ENCODE results near the gene NCDN.
"Not testable (repeated sequence)": the region's sequence is repeated elsewhere in the genome, so short reads cannot be mapped to it uniquely, and the experiment has no call there.

Gene NCDN

DNA sequence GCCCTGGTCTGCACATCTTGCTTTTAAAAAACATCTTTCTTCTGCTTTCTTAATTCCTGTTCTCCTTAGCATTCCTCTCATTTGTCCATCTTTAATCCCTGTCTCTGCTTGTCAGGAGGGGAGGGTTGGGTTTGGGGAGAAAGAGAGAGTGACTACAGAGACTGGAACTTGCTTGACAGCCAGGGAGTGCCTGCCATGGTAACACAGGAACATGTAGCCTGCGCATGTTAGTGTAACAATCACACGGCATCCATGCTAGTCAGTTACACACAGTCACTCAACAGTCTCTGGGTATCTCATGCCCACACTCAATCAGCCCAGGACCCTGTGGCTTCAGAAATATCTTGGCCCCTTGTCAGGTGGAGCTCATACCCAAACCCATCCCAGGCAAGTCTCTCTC is 14.7 kb downstream of the NCDN start:
- FAIRE-seq = no peak

DNA sequence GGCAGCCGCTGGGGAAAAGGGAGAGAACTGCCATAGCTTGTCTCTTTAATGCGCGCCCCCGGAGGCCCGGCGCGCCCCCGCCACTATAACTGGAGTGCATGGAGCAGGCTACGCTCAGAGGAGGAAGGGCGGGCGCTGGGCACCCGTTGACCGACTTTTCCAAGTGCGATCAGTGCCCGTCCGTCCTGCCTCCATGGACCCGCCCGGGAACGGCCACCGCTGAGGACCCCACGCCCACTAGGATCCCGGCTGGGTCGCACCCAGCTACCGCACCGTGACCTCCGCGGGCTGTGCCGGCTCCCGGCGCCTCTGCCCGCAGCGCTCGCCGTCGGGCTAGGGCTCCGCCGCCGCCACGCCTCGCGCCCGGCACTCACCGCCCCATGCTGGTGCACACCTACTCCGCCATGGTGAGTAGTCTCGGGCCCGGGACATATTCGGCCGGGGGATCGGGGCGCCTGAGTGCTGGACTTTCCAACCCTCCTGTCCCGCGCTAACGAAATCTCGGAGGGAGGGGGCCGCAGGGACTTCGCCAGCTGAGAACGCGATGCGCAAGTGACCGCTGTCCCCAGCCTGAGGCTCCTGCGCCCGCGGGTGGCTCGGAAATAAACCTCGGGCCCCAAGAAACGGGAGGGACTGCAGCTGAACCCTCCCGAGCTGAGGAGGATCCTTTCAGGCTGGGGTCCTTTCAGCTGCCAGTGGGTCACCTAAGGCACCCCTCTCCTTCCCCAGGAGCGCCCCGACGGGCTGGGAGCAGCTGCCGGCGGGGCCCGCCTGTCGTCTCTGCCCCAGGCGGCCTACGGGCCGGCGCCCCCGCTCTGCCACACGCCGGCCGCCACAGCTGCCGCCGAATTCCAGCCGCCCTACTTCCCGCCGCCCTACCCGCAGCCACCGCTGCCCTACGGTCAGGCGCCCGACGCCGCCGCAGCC is 15.9 kb downstream of the NCDN start, which contains the start of gene TFAP2E:
Gene TFAP2E (plus strand): TSS at position 117 of the 927 bp plus-strand sequence. CDS start 264 bp downstream, at position 381.
- no peak for FAIRE-seq

DNA sequence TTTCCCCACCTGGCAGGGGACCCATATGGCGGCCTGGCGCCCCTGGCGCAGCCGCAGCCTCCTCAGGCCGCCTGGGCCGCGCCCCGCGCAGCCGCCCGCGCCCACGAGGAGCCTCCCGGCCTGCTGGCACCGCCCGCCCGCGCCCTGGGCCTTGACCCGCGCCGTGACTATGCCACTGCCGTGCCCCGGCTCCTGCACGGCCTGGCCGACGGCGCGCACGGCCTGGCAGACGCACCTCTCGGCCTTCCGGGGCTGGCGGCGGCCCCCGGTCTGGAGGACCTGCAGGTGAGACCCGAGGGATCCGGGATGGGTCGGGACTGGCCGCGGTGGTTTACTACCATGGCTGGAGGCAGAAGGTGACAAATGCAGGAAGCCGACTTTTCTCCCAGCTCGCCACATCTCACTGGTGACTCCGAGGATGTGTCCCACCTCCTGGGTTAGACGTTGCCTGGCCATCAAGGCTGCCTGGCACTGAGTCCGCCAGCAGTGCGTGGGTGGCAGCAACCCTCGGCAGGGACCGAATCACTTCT is 16.6 kb downstream of the NCDN start:
- FAIRE-seq = no peak

DNA sequence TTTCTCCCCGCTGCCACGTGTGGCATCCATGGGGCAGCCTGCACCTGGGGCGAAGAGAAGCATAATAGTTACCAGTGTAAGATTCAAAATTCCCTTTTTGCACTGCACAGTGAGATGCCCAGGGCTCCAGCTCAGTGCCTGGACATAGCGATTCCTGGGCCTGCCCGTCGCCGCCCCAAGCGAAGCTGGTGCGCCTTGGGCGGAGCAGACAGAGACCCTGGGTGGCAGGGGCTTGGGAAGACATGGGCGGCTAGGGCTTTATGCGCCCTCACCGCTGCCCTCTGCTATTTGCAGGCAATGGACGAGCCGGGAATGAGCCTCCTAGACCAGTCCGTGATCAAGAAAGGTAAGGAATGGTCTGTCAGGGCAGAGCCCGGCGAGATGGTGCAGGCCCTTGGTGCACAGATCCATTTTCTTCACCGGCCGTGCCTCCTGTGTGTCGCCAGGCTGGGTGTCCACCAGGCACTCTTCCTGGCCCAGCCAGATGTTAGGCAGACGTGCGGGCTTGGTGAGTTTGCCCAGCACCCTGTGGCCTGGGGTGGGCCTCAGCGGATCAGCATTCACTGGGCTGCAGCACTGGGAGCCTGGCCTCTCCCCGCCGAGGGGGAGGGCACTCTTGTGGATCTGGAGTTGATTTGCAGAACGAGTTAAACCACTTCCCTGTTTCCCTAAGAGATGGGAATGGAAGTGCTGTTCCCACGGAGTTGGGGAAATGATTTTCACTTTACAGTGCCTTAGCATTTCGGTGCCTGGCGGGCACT is 17.2 kb downstream of the NCDN start:
- FAIRE-seq = no peak

DNA sequence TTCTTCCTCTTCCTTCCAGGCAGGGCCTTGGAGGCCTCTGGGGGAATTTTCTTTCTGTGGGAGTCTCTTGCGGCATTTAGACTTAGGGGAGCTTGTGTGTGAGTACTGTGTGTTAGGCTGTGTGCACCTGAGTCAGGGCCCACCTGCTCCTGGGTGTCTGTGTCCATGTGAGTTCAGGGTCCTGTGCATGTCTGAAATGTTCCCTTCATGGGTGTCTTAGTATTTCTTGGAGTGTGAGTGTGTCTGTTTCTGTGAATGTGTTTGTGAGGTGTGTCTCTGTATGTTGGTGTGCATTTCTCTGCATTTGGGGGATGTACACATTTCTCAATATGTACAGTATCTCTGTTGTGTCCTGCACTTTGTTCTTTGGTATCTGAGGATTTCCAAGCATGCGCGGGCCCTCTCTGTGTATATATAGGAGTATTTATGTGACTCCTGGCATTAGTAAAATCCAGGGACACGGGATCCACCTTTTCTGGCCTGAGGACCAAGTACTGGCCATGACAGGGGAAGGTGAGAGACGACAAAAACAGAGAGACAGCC is 17.9 kb downstream of the NCDN start:
- FAIRE-seq = no peak

DNA sequence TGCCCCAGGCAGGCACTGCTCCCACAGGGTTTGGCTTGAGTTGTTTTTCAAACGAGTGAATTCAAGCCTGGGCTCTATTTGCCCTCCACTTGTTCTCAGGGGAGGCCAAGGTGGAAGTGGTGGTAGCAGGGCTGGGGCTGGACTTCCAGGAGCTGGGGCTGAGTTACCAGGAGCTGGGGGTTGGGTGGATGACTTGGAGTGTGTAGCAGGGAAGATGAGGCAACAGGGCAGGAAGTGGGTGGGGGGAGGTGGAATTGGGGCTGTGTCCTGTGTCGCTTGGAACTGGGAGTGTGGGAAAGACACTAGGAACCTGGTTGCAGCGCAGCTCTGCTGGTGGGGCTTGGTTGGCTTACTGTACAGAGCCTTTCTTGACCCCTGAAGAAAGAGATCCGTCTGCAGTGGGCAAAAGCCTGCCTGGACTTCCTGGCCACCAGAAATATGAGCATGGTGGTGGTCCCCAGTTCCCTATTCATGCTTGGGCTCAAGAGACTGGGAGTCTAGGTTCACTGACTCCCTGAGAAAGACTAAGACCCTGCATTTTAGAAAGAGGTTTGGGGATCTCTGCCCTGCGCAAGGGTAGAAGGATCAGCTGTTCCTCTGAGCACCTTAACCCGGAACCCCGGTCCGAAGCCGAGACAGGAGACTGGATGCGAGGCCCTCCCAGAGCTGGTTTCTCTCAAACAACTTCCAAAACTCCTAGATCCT is 18.6 kb downstream of the NCDN start:
- no peak for FAIRE-seq

DNA sequence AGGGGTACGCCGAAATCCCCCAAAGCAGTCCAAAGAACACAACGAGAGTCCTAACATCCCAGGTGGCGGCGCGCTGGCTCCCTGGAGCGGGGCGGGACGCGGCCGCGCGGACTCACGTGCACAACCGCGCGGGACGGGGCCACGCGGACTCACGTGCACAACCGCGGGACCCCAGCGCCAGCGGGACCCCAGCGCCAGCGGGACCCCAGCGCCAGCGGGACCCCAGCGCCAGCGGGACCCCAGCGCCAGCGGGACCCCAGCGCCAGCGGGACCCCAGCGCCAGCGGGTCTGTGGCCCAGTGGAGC is 19.1 kb downstream of the NCDN start:
- not testable (repeated sequence) for FAIRE-seq

DNA sequence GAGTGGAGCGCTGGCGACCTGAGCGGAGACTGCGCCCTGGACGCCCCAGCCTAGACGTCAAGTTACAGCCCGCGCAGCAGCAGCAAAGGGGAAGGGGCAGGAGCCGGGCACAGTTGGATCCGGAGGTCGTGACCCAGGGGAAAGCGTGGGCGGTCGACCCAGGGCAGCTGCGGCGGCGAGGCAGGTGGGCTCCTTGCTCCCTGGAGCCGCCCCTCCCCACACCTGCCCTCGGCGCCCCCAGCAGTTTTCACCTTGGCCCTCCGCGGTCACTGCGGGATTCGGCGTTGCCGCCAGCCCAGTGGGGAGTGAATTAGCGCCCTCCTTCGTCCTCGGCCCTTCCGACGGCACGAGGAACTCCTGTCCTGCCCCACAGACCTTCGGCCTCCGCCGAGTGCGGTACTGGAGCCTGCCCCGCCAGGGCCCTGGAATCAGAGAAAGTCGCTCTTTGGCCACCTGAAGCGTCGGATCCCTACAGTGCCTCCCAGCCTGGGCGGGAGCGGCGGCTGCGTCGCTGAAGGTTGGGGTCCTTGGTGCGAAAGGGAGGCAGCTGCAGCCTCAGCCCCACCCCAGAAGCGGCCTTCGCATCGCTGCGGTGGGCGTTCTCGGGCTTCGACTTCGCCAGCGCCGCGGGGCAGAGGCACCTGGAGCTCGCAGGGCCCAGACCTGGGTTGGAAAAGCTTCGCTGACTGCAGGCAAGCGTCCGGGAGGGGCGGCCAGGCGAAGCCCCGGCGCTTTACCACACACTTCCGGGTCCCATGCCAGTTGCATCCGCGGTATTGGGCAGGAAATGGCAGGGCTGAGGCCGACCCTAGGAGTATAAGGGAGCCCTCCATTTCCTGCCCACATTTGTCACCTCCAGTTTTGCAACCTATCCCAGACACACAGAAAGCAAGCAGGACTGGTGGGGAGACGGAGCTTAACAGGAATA is 19.7 kb downstream of the NCDN start:
- no peak for FAIRE-seq

DNA sequence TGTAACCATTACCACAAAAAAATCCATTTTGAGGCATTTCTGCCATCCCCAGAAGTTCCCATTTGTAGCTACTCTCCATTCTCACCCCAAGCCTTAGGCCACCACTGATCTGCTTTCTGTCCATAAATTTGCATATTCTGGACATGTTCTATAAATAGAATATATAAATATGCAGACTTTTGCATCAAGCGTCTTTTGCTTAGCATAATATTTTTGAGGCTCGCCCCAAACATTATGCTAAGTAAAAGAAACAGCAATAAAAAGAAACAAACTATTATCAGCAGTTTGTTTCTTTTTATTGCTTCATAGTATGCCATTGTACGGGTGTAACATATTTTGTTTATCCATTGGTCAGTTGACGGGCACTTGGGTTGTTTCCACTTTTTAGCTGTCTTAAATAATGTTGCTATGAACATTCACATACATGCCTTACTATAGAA is 23.4 kb downstream of the NCDN start:
- no peak for FAIRE-seq

DNA sequence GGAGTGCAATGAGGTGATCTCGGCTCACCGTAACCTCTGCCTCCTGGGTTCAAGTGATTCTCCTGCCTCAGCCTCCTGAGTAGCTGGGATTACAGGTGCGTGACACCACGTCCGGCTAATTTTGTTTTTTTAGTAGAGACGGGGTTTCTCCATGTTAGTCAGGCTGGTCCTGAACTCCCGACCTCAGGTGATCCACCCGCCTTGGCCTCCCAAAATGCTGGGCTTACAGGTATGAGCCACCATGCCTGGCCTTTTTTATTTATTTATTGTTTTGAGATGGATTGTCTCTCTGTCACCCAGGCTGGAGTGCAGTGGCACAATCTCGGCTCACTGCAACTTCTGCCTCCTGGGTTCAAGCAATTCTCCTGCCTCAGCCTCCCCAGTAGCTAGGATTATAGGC is 24.0 kb downstream of the NCDN start:
- FAIRE-seq = not testable (repeated sequence)

DNA sequence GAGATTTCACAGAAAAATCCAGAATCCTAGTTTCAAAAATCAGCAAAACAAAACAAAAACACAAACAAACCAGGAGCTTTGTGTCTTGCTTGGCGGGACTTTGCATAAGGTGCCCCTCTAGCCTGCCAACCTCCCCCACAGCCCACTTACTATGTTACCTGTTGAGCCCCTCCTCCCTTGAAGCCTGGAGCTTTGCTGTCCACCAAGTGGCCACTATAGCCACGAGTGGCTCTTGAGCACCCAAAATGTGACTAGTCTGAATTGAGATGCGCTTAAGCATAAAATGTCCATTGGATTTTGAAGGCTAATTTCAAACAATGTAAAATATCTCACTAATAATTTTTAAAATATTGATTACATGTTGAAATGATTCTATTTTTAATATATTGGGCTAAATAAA is 27.7 kb downstream of the NCDN start:
- FAIRE-seq = no peak

DNA sequence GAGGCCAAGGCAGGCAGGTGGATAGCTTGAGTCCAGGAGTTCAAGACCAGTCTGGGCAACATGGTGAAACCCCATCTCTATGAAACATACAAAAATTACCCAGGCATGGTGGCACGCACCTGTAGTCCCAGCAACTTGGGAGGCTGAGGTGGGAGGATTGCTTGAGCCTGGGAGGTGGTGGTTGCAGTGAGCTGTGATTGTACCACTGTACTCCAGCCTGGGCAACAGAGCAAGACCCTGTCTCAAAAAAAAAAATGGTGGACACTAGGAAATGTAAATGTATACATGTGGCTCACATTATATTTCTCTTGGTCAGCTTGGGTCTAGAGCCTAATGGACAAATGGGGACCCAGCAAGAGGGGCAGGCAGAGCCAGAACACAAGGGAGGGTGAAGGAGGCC is 28.2 kb downstream of the NCDN start:
- FAIRE-seq = not testable (repeated sequence)

DNA sequence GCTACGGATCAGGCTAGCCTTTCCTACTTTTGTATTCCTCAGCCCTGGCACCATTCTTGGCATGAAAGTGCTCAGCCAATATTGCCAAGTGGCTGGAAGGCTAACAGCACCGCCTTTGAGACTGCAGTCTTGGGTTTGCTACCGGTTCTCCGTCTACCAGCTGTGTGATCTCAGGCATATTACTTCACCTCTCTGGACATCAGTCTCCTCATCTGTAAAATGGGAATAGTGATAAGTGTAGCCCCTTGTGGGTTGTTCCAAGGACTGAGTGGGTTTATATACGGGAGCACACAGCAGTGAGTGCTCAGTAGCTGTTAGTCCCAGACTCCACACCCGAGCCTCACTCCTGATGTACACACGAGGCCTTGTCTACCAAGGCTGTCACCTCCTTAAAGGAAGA is 29.2 kb downstream of the NCDN start:
- FAIRE-seq = no peak

DNA sequence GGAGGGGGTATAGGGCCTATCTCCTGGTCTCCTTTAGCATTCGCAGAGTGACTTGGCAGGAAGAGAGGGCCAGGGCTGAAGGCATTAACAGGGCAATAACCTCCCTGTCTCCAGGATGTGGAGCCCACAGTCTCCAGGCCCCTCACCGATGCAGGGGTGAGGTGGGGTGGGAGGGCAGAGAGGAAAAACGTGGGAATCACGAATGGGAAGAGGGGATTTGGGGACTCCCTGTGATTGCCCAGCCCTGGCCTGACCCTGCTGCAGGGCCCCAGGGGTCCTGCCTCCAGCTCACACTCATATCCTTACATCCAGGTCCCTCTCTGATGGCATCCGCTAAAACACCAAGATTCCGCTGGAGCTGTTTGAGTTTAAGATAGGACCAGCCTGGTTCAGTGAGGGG is 30.1 kb downstream of the NCDN start:
- no peak for FAIRE-seq

DNA sequence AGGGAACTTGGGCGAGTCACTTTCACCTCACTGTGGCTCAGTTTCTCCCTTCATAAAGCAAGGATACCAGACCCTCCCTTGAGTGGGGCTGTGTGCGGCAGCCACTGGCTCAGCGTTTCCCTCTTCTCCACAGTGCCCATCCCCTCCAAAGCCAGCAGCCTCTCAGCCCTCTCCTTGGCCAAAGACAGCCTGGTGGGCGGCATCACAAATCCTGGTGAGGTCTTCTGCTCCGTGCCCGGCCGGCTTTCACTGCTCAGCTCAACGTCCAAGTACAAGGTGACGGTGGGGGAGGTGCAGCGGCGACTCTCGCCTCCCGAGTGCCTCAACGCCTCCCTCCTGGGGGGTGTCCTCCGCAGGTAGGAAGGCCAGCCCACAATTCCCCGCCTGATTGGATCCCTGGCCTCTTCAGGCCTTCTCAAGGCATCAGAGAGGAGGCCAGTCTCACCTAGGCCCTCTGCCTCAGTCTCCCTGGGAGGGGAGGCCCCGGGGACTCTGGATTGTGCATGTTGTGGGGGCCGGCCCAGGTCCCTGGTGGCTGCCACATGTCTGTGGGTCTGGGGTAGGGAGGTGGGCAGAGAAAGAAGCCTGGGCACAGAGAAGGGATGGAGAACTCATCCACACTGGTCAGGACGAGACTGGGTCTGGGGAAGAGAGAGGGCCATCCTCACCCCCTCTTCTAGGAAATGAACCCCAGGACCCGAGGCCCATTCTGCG is 30.8 kb downstream of the NCDN start:
- no peak for FAIRE-seq

DNA sequence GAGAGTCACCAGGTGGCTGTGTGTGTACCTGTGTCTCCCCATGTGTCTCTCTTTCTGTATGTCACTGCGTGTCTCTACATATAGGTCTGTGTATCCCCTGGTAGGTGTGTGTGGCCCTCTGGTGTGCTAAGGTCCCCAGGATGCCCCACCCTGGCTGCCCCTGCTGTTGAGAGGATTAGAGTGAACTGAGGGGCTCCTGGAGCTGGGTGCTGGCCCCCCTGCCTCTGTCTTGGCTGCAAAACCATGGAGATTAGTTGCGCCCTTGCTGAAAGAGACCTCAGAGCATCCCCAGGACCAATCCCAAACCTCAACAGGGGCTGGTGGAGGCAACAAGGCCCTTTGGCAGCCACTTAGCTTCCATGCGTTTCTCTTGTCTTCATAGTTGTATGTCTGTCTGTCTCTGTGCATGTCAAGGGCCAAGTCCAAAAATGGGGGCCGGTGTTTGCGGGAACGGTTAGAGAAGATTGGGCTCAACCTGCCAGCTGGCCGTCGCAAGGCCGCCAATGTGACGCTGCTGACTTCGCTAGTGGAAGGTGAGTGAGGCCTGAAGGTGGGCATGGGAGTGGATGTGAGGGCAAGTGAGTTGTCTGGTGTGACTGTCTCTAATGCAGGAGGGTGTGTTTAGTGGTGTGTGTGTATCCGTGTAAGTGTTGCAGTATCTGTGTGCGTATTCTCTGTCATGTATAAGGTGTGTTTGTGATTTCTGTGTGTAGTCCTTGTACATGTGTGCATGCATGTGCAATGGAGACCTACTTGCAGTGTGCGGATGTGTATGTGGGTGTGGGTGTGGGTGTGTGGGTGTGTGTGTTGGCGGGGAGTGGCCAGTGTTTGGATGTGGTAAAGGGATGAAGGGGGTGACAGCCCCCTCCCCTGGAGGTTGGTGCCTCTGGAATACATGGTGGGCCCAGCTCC is 32.2 kb downstream of the NCDN start:
- FAIRE-seq = no peak

DNA sequence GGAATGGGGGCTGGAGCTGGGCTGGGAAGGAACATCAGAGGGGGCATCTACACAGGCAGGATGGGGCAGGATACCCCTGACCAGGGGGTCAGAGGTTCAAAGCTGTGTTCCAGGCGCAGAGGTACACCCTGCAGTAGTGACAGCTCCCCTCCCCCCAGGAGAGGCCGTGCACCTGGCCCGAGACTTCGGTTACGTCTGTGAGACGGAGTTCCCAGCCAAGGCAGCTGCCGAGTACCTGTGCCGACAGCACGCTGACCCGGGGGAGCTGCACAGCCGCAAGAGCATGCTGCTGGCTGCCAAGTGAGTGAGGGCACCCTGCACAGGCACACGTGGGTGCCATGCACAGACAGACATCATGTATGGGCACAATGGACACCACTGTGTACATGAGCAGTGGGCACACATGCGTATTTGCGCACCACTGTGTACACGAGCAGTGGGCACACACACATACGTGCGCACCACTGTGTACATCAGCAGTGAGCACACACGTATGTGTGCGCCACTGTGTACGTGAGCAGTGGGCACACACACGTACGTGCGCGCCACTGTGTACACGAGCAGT is 33.0 kb downstream of the NCDN start:
- FAIRE-seq = no peak

DNA sequence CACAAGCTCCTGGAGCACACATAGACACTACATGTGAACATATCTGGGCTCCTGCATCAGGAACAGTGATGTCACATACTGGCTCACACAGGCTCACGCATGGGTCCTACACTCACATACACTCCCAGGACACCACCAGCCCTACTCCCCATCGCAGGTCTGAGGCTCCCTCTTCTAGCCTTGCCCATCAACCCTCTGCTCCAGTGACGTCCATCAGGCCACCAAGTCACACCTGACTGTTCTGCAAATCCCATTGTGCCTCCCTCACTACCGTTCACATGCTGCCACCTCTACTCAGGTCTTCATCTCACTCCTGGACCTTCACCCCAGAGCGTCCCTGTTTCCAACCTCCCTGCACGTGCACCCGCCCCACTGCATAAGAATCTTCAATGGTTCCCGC is 33.6 kb downstream of the NCDN start:
- FAIRE-seq = no peak

DNA sequence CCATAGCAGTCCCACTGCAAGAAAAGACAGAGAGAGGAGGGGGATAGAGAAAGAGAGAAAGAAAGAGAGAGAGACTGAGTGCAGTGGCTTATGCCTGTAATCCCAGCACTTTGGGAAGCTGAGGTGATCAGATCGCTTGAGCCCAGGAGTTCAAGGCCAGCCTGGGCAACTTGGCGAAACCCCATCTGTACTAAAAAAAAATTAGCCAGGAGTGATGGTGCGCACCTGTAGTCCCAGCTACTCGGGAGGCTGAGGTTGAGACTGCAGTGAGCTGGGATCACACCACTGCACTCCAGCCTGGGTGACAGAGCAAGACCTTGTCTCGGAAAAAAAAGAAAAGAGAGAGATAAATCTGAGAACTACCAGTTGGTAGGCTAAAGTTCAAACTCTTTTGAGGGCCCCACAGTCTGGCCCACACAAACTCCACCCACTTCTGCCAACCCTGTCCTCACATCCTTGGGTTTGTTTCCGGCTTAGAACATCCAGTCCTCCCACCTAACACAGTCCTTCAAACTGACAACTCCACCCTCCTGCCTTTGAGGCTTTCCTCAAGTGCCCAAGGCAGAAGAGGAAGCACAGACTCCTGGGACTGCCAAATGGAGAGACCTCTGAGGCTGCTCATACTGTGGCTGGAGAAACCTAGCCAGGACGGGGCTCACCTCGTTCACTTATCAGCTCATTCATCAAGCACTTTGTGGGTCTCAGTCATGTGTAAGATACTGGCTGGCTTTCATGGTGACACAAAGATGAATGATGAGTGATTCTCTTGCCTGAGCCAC is 35.6 kb downstream of the NCDN start:
- FAIRE-seq = no peak
